ENCODE results near the gene ALG8.

DNA sequence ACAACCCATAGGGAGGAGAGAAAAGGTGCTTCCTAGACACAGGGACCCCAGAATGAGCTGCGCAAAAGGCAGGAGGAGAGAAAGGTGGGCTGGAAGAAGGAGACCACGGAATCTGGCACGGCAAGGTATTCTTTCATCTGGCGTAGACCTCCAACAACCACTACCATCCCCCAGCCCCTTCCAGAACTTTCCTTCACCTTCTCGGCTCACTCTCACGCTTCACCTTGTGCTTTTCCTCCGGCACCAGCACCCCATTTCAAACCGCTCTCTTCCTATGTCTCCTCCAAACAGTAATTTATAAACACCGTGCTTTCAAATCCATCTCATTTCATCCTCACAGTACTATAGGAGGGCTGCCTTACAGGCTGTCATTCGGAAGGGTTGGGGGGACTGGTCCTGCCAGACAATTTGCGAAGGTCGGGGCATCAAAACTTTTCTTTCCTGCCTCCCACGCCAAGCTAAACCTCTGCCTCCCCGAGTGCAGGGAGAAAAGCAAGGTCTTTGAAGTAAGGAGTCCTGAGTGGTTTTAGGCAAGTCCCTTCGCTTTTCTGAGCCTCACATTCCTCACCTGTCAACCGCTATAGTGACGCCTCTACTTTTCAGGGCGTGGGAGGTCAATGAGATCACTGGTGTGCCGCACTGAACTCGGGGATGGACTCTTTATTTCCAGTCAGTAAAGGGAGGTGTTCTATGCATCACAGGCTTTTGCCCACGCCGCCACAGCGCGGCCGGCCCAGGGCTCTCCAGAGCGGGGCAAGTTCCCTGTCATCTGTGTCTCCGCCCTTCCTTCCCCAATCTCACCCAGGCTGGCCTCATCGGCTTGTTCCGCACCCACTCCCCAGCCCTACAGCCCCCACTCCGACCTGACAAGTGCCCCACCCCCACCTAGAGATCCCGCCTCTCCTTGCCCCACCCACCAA, 48.2 kb upstream of the ALG8 start:
- TF ChIP-seq, protein P1, sequence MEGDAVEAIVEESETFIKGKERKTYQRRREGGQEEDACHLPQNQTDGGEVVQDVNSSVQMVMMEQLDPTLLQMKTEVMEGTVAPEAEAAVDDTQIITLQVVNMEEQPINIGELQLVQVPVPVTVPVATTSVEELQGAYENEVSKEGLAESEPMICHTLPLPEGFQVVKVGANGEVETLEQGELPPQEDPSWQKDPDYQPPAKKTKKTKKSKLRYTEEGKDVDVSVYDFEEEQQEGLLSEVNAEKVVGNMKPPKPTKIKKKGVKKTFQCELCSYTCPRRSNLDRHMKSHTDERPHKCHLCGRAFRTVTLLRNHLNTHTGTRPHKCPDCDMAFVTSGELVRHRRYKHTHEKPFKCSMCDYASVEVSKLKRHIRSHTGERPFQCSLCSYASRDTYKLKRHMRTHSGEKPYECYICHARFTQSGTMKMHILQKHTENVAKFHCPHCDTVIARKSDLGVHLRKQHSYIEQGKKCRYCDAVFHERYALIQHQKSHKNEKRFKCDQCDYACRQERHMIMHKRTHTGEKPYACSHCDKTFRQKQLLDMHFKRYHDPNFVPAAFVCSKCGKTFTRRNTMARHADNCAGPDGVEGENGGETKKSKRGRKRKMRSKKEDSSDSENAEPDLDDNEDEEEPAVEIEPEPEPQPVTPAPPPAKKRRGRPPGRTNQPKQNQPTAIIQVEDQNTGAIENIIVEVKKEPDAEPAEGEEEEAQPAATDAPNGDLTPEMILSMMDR (IDR thresholded peaks at IDR 0.05): no peak
- TF ChIP-seq POLR2AphosphoS5 (IDR thresholded peaks at IDR 0.05): no peak

Measured in suprapubic skin (tissue), 3 donors.